PC-9 (cell line): Measurements from ENCODE around the gene AKAP6. TPM values are rescaled to one million over a fixed set of nuclear protein-coding genes. Genes with fewer than 3 reads are reported as not detected.

Experiments
- BruUV-seq: library from RNA; stranded (reverse); fragments of 400-500 nt; replicated peaks from 2 replicates; lab custom pipeline; 2021; lab: Mats Ljungman, UMichigan
- CTCF ChIA-PET: fragments of 300-600 bp; sonication (Branson Sonifier 250); formaldehyde crosslinking; loops from one replicate; lab custom pipeline; 2022; ENCODE audit warnings: antibody characterized with exemption; lab: Charles Lee
- POLR2A ChIA-PET: fragments of 300-600 bp; sonication (Branson Sonifier 250); formaldehyde crosslinking; loops from one replicate; lab custom pipeline; 2022; ENCODE audit warnings: antibody characterized with exemption; ENCODE audit not compliant: unreplicated experiment; lab: Charles Lee
- DNase-seq, 2 experiments: peaks; one replicate each; pipeline versions ENCODE4 v3.0.0 to v3.0.0-alpha.2; 2015 to 2022; ENCODE audit warnings: mixed read lengths in 1 of 2
- H2AFZ ChIP-seq: fragments of 200-600 bp; sonication (generic); 2 replicates; pipeline ENCODE4 v1.8.1; 2017; ENCODE audit warnings: antibody characterized with exemption
- H3F3A ChIP-seq: fragments of 200-600 bp; sonication (generic); 2 replicates; pipeline ENCODE4 v1.8.1; 2017; ENCODE audit warnings: antibody characterized with exemption, mild to moderate bottlenecking, low read depth; ENCODE audit not compliant: insufficient read depth
- H3K27ac ChIP-seq: fragments of 200-600 bp; sonication (generic); 2 replicates; pipeline ENCODE4 v1.6.1; 2016; ENCODE audit warnings: mixed run types
- H3K27me3 ChIP-seq: fragments of 200-600 bp; sonication (generic); 2 replicates; pipeline ENCODE4 v1.6.1; 2016; ENCODE audit warnings: low read depth, mixed run types; ENCODE audit not compliant: insufficient read depth
- H3K36me3 ChIP-seq: fragments of 200-600 bp; sonication (generic); 2 replicates; pipeline ENCODE4 v1.6.1; 2016; ENCODE audit warnings: low read depth, mixed run types
- H3K4me1 ChIP-seq: fragments of 200-600 bp; sonication (generic); replicated peaks from 2 replicates; pipeline ENCODE4 v1.6.1; 2016; ENCODE audit warnings: mixed run types; ENCODE audit not compliant: insufficient read depth
- H3K4me2 ChIP-seq: fragments of 200-600 bp; sonication (generic); 2 replicates; pipeline ENCODE4 v1.6.1; 2017; ENCODE audit warnings: mixed run types
- H3K4me3 ChIP-seq: fragments of 200-600 bp; sonication (generic); 2 replicates; pipeline ENCODE4 v1.6.1; 2016; ENCODE audit warnings: mixed run types
- H3K79me2 ChIP-seq: fragments of 200-600 bp; sonication (generic); 2 replicates; pipeline ENCODE4 v1.6.1; 2017; ENCODE audit warnings: low read depth, mixed run types
- H3K9me2 ChIP-seq: fragments of 200-600 bp; sonication (generic); 2 replicates; pipeline ENCODE4 v1.8.1; 2017; ENCODE audit warnings: mild to moderate bottlenecking; ENCODE audit not compliant: insufficient read depth
- H3K9me3 ChIP-seq: fragments of 200-600 bp; sonication (generic); 2 replicates; pipeline ENCODE4 v1.8.1; 2016; ENCODE audit warnings: low read depth; ENCODE audit not compliant: insufficient read depth
- H4K20me1 ChIP-seq: fragments of 200-600 bp; sonication (generic); 2 replicates; pipeline ENCODE4 v1.8.1; 2017; ENCODE audit not compliant: insufficient read depth
- EZH2 ChIP-seq: fragments of 200-600 bp; sonication (generic); IDR thresholded peaks from 2 replicates; pipeline ENCODE4 v1.8.0; 2017; ENCODE audit warnings: antibody characterized with exemption, low read depth
- intact Hi-C: fragments of 100-400 bp; cut with micrococcal nuclease; formaldehyde crosslinking; loops from one replicate; pipeline ENCODE4 v1.10.0; 2022; ENCODE audit not compliant: unreplicated experiment
- total RNA-seq: library from RNA; stranded (reverse); gene quantifications from 2 replicates; pipeline ENCODE4 v1.2.3, GENCODE V29; 2021
- TF ChIP-seq, protein P1 (sequence below): fragments of 200-600 bp; sonication (generic); conservative IDR thresholded peaks from 2 replicates; pipeline ENCODE4 v1.6.1; 2017; ENCODE audit warnings: mixed run types, antibody characterized with exemption, mild to moderate bottlenecking, moderate library complexity

AKAP6 gene
- total RNA-seq, 1 experiment from 2014 or later: 2.8 TPM

DNA sequence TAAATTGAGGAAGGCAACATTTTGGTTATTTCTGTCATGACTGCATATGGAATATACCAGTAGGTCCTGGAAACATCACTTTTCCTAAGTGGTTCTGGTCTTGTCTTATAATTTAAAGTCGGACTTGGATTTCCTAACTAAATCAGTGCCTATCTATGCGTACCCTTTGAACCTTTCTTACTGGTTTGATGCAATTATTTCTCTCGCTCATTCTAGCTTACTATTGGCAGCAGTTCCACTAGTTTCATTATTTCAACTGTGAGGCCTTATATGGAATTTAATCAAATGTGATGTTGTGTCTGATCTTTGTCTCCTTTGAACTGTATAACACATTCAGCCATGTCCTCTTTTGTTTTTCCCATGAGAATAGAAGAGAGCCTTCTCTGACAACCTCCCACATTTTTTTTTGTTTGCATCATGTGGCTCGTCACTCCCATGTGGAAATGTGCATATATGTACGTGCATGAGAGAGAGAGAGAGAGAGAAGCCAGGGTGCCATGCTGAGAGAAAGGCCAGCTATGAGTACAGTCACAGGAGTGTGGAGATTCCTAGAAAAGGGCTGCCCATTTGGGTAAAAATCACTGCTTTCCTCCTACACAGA, 48.0 kb downstream of the AKAP6 start:
- Histone ChIP-seq H3K79me2 (no peaks in the 10 kb centered on the region), H3K36me3 (no peaks in the 10 kb centered on the region), H3K27ac (no peak overlapping the region), H3K4me2 (no peak overlapping the region), H3K4me3 (no peak overlapping the region), H3K4me1 (peaks cover 7% of the 10 kb centered on the region; the same call in 1 of the 2 replicates), H4K20me1 (no peaks in the 10 kb centered on the region), H3K9me3 (no peaks in the 10 kb centered on the region), H3F3A (no peaks in the 10 kb centered on the region), H3K27me3 (no peaks in the 10 kb centered on the region), H3K9me2 (no peaks in the 10 kb centered on the region), H2AFZ (no peak overlapping the region)
- intact Hi-C loops: no loop called here
- DNase-seq: no peak
- no TSS peak for BruUV-seq
- CTCF ChIA-PET: no interaction called here
- POLR2A ChIA-PET: no interaction called here
- no peak for TF ChIP-seq EZH2
- TF ChIP-seq, protein P1, sequence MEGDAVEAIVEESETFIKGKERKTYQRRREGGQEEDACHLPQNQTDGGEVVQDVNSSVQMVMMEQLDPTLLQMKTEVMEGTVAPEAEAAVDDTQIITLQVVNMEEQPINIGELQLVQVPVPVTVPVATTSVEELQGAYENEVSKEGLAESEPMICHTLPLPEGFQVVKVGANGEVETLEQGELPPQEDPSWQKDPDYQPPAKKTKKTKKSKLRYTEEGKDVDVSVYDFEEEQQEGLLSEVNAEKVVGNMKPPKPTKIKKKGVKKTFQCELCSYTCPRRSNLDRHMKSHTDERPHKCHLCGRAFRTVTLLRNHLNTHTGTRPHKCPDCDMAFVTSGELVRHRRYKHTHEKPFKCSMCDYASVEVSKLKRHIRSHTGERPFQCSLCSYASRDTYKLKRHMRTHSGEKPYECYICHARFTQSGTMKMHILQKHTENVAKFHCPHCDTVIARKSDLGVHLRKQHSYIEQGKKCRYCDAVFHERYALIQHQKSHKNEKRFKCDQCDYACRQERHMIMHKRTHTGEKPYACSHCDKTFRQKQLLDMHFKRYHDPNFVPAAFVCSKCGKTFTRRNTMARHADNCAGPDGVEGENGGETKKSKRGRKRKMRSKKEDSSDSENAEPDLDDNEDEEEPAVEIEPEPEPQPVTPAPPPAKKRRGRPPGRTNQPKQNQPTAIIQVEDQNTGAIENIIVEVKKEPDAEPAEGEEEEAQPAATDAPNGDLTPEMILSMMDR: no peak

DNA sequence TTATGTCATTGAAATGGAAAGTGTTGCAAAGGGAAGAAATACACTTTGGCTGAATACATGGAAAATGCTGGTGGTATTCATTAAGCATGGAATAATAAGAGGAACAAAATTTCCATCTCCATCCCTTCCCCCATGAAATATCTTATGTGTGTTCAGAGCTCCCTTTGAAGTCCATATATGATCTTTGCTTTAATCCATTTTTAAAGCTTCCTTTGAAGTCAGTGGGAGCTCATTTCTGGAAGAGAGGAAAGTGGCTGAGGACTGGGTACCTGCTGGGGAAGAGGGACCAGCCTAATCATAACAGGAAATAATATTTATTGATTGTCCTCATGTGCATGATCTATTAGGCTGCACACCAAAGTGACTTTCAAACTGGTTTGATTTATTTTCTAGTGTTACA, 49.2 kb downstream of the AKAP6 start:
- Histone ChIP-seq H3K79me2 (no peaks in the 10 kb centered on the region), H3K36me3 (no peaks in the 10 kb centered on the region), H3K9me3 (no peaks in the 10 kb centered on the region), H4K20me1 (no peaks in the 10 kb centered on the region), H3K27me3 (no peaks in the 10 kb centered on the region), H3K27ac (no peak overlapping the region), H3F3A (no peaks in the 10 kb centered on the region), H3K4me2 (no peak overlapping the region), H2AFZ (no peak overlapping the region), H3K4me1 (peaks cover 7% of the 10 kb centered on the region; the same call in 1 of the 2 replicates), H3K9me2 (no peaks in the 10 kb centered on the region), H3K4me3 (no peak overlapping the region)
- ChIA-PET CTCF (no interaction called here), POLR2A (no interaction called here)
- intact Hi-C loops: no loop called here
- BruUV-seq: no TSS peak
- no peak for DNase-seq
- TF ChIP-seq, protein P1: no peak
- no peak for TF ChIP-seq EZH2

DNA sequence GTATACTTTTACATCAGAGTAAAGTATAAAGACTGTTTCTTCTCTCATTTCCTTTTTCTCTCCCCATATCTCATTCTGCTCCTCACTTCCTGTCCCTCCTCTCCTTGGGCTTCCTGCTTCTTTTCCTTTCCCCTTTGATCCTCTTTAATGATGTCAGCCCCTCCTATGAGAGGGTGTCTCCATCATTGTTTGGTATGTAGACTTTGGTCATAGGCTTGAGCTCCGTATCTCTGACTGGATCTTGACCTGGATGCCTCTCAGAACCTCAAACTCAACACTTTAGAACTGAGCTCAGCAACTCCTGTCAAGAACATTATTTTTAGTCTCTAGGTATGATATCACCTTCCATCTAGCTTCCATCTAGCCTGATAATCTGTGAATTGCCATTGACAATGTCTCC, 50.3 kb downstream of the AKAP6 start:
- Histone ChIP-seq H3K4me2 (no peak overlapping the region), H3K9me2 (no peaks in the 10 kb centered on the region), H2AFZ (no peak overlapping the region), H3K27me3 (no peaks in the 10 kb centered on the region), H3K36me3 (no peaks in the 10 kb centered on the region), H3K27ac (no peak overlapping the region), H3K4me3 (no peak overlapping the region), H3K4me1 (peaks cover 10% of the 10 kb centered on the region; the same call in 1 of the 2 replicates), H3K79me2 (no peaks in the 10 kb centered on the region), H3K9me3 (no peaks in the 10 kb centered on the region), H4K20me1 (no peaks in the 10 kb centered on the region), H3F3A (no peaks in the 10 kb centered on the region)
- POLR2A ChIA-PET: no interaction called here
- CTCF ChIA-PET: no interaction called here
- BruUV-seq: no TSS peak
- intact Hi-C loops: no loop called here
- no peak for DNase-seq
- TF ChIP-seq EZH2: no peak
- TF ChIP-seq, protein P1: no peak
